ENCODE results near the gene MAD1L1.

DNA sequence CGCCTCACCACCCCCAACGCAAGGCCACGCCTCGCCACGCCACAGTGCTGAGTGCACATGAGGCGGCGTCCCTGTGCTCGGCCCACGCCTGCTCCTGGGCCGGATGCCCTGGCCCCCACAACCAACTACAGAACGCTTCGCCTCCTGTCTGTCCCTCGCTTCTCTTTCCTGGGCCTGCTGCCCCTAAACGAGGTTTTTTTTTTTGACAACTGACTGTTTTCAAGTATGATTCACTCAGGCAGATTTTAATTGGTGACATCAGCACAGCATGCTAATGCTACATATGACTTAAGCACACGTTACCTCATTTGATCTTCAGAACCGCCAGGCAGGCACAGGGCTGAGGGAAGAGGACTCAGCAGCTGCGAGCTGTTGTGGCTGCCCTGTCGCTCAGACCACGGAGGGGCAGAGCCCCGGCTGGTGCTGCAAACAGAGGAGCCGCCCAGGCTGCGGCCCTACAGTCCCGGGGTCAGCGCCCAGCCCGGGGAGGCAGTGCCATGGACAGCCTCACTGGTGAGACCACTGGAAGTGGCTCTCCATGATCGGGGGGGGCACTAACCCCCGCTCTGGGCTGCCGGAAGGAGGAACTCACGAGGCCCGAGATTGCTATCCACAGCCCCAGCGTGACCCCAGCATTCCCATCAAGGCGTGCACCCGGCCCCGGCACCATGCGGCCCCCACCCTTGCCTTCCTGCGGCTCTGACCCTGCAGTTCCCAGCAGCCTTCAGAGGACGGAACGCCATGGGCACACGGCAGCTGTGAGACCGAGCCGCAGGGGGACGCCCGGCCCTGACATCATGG, 212.8 kb downstream of the MAD1L1 start:
- no peak for TF ChIP-seq EGR1 (IDR thresholded peaks at IDR 0.05; ENCODE audit: low read depth in 2 of 2)
- TF ChIP-seq, protein P1, sequence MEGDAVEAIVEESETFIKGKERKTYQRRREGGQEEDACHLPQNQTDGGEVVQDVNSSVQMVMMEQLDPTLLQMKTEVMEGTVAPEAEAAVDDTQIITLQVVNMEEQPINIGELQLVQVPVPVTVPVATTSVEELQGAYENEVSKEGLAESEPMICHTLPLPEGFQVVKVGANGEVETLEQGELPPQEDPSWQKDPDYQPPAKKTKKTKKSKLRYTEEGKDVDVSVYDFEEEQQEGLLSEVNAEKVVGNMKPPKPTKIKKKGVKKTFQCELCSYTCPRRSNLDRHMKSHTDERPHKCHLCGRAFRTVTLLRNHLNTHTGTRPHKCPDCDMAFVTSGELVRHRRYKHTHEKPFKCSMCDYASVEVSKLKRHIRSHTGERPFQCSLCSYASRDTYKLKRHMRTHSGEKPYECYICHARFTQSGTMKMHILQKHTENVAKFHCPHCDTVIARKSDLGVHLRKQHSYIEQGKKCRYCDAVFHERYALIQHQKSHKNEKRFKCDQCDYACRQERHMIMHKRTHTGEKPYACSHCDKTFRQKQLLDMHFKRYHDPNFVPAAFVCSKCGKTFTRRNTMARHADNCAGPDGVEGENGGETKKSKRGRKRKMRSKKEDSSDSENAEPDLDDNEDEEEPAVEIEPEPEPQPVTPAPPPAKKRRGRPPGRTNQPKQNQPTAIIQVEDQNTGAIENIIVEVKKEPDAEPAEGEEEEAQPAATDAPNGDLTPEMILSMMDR (IDR thresholded peaks at IDR 0.05; ENCODE audit: low read depth, low read length, missing input control), result no peak
- TF ChIP-seq RAD21 (IDR thresholded peaks at IDR 0.05), result no peak
- TF ChIP-seq, protein P2, sequence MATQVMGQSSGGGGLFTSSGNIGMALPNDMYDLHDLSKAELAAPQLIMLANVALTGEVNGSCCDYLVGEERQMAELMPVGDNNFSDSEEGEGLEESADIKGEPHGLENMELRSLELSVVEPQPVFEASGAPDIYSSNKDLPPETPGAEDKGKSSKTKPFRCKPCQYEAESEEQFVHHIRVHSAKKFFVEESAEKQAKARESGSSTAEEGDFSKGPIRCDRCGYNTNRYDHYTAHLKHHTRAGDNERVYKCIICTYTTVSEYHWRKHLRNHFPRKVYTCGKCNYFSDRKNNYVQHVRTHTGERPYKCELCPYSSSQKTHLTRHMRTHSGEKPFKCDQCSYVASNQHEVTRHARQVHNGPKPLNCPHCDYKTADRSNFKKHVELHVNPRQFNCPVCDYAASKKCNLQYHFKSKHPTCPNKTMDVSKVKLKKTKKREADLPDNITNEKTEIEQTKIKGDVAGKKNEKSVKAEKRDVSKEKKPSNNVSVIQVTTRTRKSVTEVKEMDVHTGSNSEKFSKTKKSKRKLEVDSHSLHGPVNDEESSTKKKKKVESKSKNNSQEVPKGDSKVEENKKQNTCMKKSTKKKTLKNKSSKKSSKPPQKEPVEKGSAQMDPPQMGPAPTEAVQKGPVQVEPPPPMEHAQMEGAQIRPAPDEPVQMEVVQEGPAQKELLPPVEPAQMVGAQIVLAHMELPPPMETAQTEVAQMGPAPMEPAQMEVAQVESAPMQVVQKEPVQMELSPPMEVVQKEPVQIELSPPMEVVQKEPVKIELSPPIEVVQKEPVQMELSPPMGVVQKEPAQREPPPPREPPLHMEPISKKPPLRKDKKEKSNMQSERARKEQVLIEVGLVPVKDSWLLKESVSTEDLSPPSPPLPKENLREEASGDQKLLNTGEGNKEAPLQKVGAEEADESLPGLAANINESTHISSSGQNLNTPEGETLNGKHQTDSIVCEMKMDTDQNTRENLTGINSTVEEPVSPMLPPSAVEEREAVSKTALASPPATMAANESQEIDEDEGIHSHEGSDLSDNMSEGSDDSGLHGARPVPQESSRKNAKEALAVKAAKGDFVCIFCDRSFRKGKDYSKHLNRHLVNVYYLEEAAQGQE (IDR thresholded peaks at IDR 0.05), result no peak
- TF ChIP-seq GABPA (IDR thresholded peaks at IDR 0.05 in 1 of 2, conservative IDR thresholded peaks at IDR 0.05 in 1 of 2), result no peak
- TF ChIP-seq, protein P3, sequence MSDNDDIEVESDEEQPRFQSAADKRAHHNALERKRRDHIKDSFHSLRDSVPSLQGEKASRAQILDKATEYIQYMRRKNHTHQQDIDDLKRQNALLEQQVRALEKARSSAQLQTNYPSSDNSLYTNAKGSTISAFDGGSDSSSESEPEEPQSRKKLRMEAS (IDR thresholded peaks at IDR 0.05), result no peak
- no peak for TF ChIP-seq SP1 (IDR thresholded peaks at IDR 0.05)
- TF ChIP-seq YY1 (IDR thresholded peaks at IDR 0.05), result no peak
- no peak for TF ChIP-seq TAF1 (conservative IDR thresholded peaks at IDR 0.05)
